ENCODE data around the gene ST8SIA4.

GRCh38 chr5:100775533-100775855, 127.6 kb downstream of the ST8SIA4 start:
- TF ChIP-seq CTCF (conservative IDR thresholded peaks at IDR 0.05 in 1 of 2, IDR thresholded peaks at IDR 0.05 in 1 of 2; ENCODE audit: extremely low read depth in 1 of 2, insufficient read depth in 1 of 2, low read depth in 1 of 2, low read length in 2 of 2) (no peak), EZH2 (IDR thresholded peaks at IDR 0.05; ENCODE audit: borderline replicate concordance, low read length) (no peak)
